Heart right ventricle (tissue), 16 donors: ENCODE results near the gene DYNC1I1. TPM values are rescaled to one million over a fixed set of nuclear protein-coding genes. Genes with fewer than 3 reads are reported as not detected.

Source experiments
- ATAC-seq, 8 donors: fragments of 200-7000 bp; cut with Tn5 transposase; one replicate each; pipeline ENCODE4 v1.9.1; 2020; ENCODE audit warnings: mild to moderate bottlenecking in 8 of 8, moderate library complexity in 8 of 8, moderate number of reproducible peaks in 1 of 8
- DNase-seq, 2 donors: peaks; one replicate each; pipeline ENCODE4 v3.0.0-alpha.2; 2020
- H3K27ac ChIP-seq, 10 donors: fragments of 200-600 bp; sonication (generic) in 2 of 10; one replicate each; pipeline versions ENCODE4 v1.5.0 to v1.8.0; 2020 to 2022; ENCODE audit warnings: mild to moderate bottlenecking in 3 of 10
- H3K27me3 ChIP-seq, 7 donors: fragments of 200-600 bp; one replicate each; pipeline ENCODE4 v1.8.0; 2021 to 2022; ENCODE audit warnings: mild to moderate bottlenecking in 2 of 7
- H3K36me3 ChIP-seq, 9 donors: fragments of 200-600 bp; sonication (generic) in 1 of 9; one replicate each; pipeline versions ENCODE4 v1.5.0 to v1.8.0; 2020 to 2022; ENCODE audit warnings: mild to moderate bottlenecking in 2 of 9
- H3K4me1 ChIP-seq, 9 donors: fragments of 200-600 bp; sonication (generic) in 1 of 9; one replicate each; pipeline versions ENCODE4 v1.5.0 to v1.8.0; 2020 to 2022; ENCODE audit warnings: mild to moderate bottlenecking in 4 of 9
- H3K4me3 ChIP-seq, 10 donors: fragments of 200-600 bp; sonication (generic) in 2 of 10; one replicate each; pipeline versions ENCODE4 v1.5.0 to v1.8.0; 2020 to 2022; ENCODE audit warnings: mild to moderate bottlenecking in 7 of 10, moderate library complexity in 2 of 10
- H3K9me3 ChIP-seq, 11 donors: fragments of 200-600 bp in 10 of 11; sonication (generic) in 2 of 11; one replicate each; pipeline versions ENCODE4 v1.5.0 to v1.8.0; 2013 to 2022; ENCODE audit warnings: mild to moderate bottlenecking in 2 of 11, control low read depth in 1 of 11, moderate library complexity in 1 of 11
- CTCF ChIP-seq, 9 donors: fragments of 200-600 bp; sonication (generic) in 2 of 9; IDR thresholded peaks; one replicate each; pipeline versions ENCODE4 v1.5.0 to v1.8.0; 2021 to 2022; ENCODE audit warnings: antibody characterized with exemption in 9 of 9, mild to moderate bottlenecking in 5 of 9, moderate library complexity in 1 of 9
- WGBS, 2 donors: extraction: QIAGEN DNeasy Blood & Tissue Kit; methylation state at CpG; one replicate each; pipeline ENCODE4 v1.1.7; 2013; ENCODE audit warnings: inconsistent platforms in 1 of 2; 5-methylcytosine and 5-hydroxymethylcytosine counted together
- intact Hi-C, 10 donors: fragments of 100-400 bp; cut with DNase I; formaldehyde crosslinking; loops; one replicate each; pipeline versions ENCODE4 v1.11.1 to v1.14.2; 2022
- polyA plus RNA-seq, 2 donors: library from polyadenylated mRNA; stranded (reverse); fragments of 200-250 nt; gene quantifications; one replicate each; pipeline ENCODE4 v1.2.3, GENCODE V29; 2013
- total RNA-seq, 10 donors: library from RNA; stranded (reverse); fragmentation: NEBNext Ultra II Directional in 3 of 10; extraction: Animal tissue kit (Norgen Biotek cat#: 25700) in 3 of 10; gene quantifications; one replicate each; pipeline versions ENCODE4 v1.2.1 to v1.2.4, GENCODE V29; 2021 to 2023
- donor health status: Arrhythmogenic right ventricular cardiomyopathy.
- donor health status: ischemic (EF 13 %, LVEDD 7.1; RV severe dilation, severe dysfunction).
- donor health status: healthy with polysubstance abuse.
- donor health status: DM: no; HTN: yes; CAD: no.
- donor health status: DM: no; HTN: no; CAD: no.
- donor health status: ischemic (EF 25% LVEDD 6.9; RV normal size, moderate dysfunction).
- donor health status: ischemic (EF 25% LVEDD 5.7; RV mildly dilated, moderate dysfunction).
- donor health status: healthy.
- donor health status: DM: yes; HTN: yes; CAD: no.
- donor health status: Ischemic cardiomyopathy.
- donor health status: ischemic (EF 35%, LVEDD 5.7; RV mildly dilated, moderate dysfunction).
- donor health status: nonischemic (EF 11% LVEDD 7.7; RV severe dilation, severe dysfunction).
- donor health status: DM: yes; HTN: yes; CAD: no.
- donor health status: PGD.
- donor health status: ischemic (EF 29% LVEDD 5.4; RV normal size, mild dysfunction).
- donor health status: nonischemic (EF 23%, LVEDD 6.1; RV moderate dilation, normal function).

DYNC1I1 gene
- total and polyA plus RNA-seq, 12 donors = 6.4 to 43.4 (median 35.6) TPM

GRCh38 chr7:95996174-95996573 lies 223.8 kb downstream of the DYNC1I1 start:
- ATAC-seq (no peak), DNase-seq (no peak)
- intact Hi-C loops = no loop called here
- TF ChIP-seq CTCF (IDR thresholded peaks at IDR 0.05) = no peak
- Histone ChIP-seq H3K36me3 (peaks cover 0 to 12% (median 0%) of the 10 kb centered on the region in 9 donors), H3K27me3 (no peaks in the 10 kb centered on the region), H3K4me1 (no peaks in the 10 kb centered on the region), H3K27ac (no peak overlapping the region), H3K4me3 (no peak overlapping the region), H3K9me3 (no peaks in the 10 kb centered on the region)
- WGBS, 2 donors = 71 to 72% methylated on average over 5 of the region's 5 CpGs

GRCh38 chr7:95996886-95997285 lies 224.5 kb downstream of the DYNC1I1 start:
- WGBS, 2 donors = 75 to 81% methylated on average over 1 of the region's 1 CpG
- ATAC-seq = no peak
- intact Hi-C loops = no loop called here

GRCh38 chr7:95997632-95998031 lies 225.3 kb downstream of the DYNC1I1 start:
- Histone ChIP-seq H3K27ac (no peak overlapping the region), H3K4me1 (no peaks in the 10 kb centered on the region), H3K4me3 (no peak overlapping the region), H3K27me3 (no peaks in the 10 kb centered on the region), H3K9me3 (no peaks in the 10 kb centered on the region), H3K36me3 (peaks cover 0 to 12% (median 0%) of the 10 kb centered on the region in 9 donors)
- no peak for ATAC-seq
- intact Hi-C loops = no loop called here
- TF ChIP-seq CTCF (IDR thresholded peaks at IDR 0.05) = no peak
- no peak for DNase-seq
- WGBS, 2 donors = 40 to 42% methylated on average over 1 of the region's 1 CpG

More at GRCh38 chr7:95996886-95997285, 224.5 kb downstream of the DYNC1I1 start:
- no peaks in the 10 kb centered on the region for H3K4me1 ChIP-seq
- H3K27me3 ChIP-seq = no peaks in the 10 kb centered on the region
- no peak overlapping the region for H3K27ac ChIP-seq
- H3K9me3 ChIP-seq = no peaks in the 10 kb centered on the region
- no peak for DNase-seq
- peaks cover 0 to 12% (median 0%) of the 10 kb centered on the region in 9 donors for H3K36me3 ChIP-seq
- no peak overlapping the region for H3K4me3 ChIP-seq
- TF ChIP-seq CTCF (IDR thresholded peaks at IDR 0.05) = no peak

- Histone ChIP-seq H3K27ac (no peak overlapping the region), H3K36me3 (peaks cover 0 to 12% (median 0%) of the 10 kb centered on the region in 9 donors), H3K4me1 (no peaks in the 10 kb centered on the region), H3K9me3 (no peaks in the 10 kb centered on the region), H3K4me3 (no peak overlapping the region), H3K27me3 (no peaks in the 10 kb centered on the region)
- DNase-seq (no peak), ATAC-seq (no peak)
- WGBS, 2 donors = 56 to 71% methylated on average over 6 of the region's 6 CpGs
- TF ChIP-seq CTCF (IDR thresholded peaks at IDR 0.05) = no peak
- intact Hi-C loops = no loop called here
Observed at GRCh38 chr7:95999481-95999880, 227.1 kb downstream of the DYNC1I1 start.
